ENCODE results near the gene SH3PXD2A.

DNA sequence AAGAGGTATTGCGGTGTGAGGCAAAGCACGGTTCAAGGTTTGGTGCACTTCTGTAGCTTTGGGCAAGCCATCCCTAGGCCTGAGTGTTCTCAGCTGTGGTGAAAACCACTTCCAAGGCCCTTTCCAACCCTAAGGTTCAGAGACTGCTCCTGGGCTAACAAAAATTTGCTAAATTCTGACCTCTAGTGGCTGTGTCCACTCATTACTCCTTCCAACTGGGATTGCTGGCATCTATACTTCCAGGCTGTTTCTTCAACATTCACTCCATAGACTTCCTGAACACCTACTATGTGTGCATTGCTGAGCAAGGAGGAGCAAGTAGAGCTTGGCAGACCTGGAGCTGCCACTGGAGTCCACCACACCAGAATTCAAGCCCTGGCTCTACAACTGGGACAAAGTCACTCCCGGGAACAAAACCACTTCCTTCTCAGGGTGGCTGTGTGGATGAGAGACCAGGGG is 29.3 kb upstream of the SH3PXD2A start:
- TF ChIP-seq POLR2AphosphoS5 (IDR thresholded peaks at IDR 0.05): no peak
- TF ChIP-seq CTCF (IDR thresholded peaks at IDR 0.05): peak; percentile 67 to 81
